WTC11 (cell line): Measurements from ENCODE around the gene OR5A2. TPM values are rescaled to one million over a fixed set of nuclear protein-coding genes. Genes with fewer than 3 reads are reported as not detected.

Experiments
- ATAC-seq: fragments of 200-7000 bp; cut with Tn5 transposase; 2 replicates; pipeline ENCODE4 v1.10.0; 2021; ENCODE audit warnings: mild to moderate bottlenecking, moderate library complexity
- CTCF ChIA-PET: fragments of 300-600 bp; sonication (Branson Sonifier 250); formaldehyde crosslinking; loops from one replicate; lab custom pipeline; 2021; ENCODE audit warnings: antibody characterized with exemption; lab: Charles Lee
- POLR2A ChIA-PET: fragments of 350-600 bp; sonication (Branson Sonifier 250); formaldehyde crosslinking; loops from one replicate; lab custom pipeline; 2021; ENCODE audit warnings: antibody characterized with exemption; lab: Charles Lee
- DNase-seq: peaks from one replicate; pipeline ENCODE4 v3.0.0; 2021; ENCODE audit warnings: low spot score
- H3K27ac Mint-ChIP-seq: 2 replicates; pipeline ENCODE4 v1.8.0; 2021; ENCODE audit warnings: mixed read lengths
- H3K27me3 Mint-ChIP-seq: 2 replicates; pipeline ENCODE4 v1.8.0; 2021; ENCODE audit warnings: low read depth, mild to moderate bottlenecking, moderate library complexity, mixed read lengths
- H3K36me3 Mint-ChIP-seq: 2 replicates; pipeline ENCODE4 v1.8.0; 2021; ENCODE audit warnings: mixed read lengths
- H3K4me1 Mint-ChIP-seq: 2 replicates; pipeline ENCODE4 v1.8.0; 2022; ENCODE audit warnings: mixed read lengths
- H3K4me3 Mint-ChIP-seq: 2 replicates; pipeline ENCODE4 v1.8.0; 2021; ENCODE audit warnings: mild to moderate bottlenecking, moderate library complexity, mixed read lengths
- H3K9me3 Mint-ChIP-seq: 2 replicates; pipeline ENCODE4 v1.8.0; 2021; ENCODE audit warnings: mixed read lengths
- CREB1 ChIP-seq: sonication (generic); formaldehyde crosslinking; IDR thresholded peaks from 2 replicates; pipeline ENCODE4 v1.8.0; 2023; ENCODE audit warnings: mild to moderate bottlenecking, missing genetic modification reagents
- FOXJ3 ChIP-seq: sonication (generic); formaldehyde crosslinking; IDR thresholded peaks from 2 replicates; pipeline ENCODE4 v1.9.0; 2021; ENCODE audit warnings: missing genetic modification reagents, mild to moderate bottlenecking, borderline replicate concordance
- FOXK1 ChIP-seq: sonication (generic); formaldehyde crosslinking; IDR thresholded peaks from 2 replicates; pipeline ENCODE4 v1.8.0; 2022; ENCODE audit warnings: mild to moderate bottlenecking, moderate library complexity, missing genetic modification reagents
- GRHL2 ChIP-seq: fragments of 250-450 bp; sonication (Bioruptor Pico); IDR thresholded peaks from 2 replicates; pipeline ENCODE4 v1.8.0; 2022; ENCODE audit warnings: mild to moderate bottlenecking, moderate library complexity; ENCODE audit not compliant: insufficient replicate concordance, severe bottlenecking
- JAZF1 ChIP-seq: fragments of 250-450 bp; sonication (Bioruptor Pico); IDR thresholded peaks from 2 replicates; pipeline ENCODE4 v1.9.0; 2021; ENCODE audit warnings: moderate library complexity, mild to moderate bottlenecking, inconsistent platforms
- NR3C1 ChIP-seq: sonication (generic); formaldehyde crosslinking; conservative IDR thresholded peaks from 2 replicates; pipeline ENCODE4 v1.8.1; 2023; ENCODE audit warnings: low read depth, mild to moderate bottlenecking, missing genetic modification reagents
- OVOL2 ChIP-seq: fragments of 250-450 bp; sonication (Bioruptor Pico); IDR thresholded peaks from 2 replicates; pipeline ENCODE4 v1.9.0; 2021; ENCODE audit warnings: mild to moderate bottlenecking, borderline replicate concordance
- RORB ChIP-seq: fragments of 250-450 bp; sonication (Bioruptor Pico); IDR thresholded peaks from 2 replicates; pipeline ENCODE4 v1.9.0; 2021; ENCODE audit warnings: mild to moderate bottlenecking
- SOX15 ChIP-seq: fragments of 250-450 bp; sonication (Bioruptor Pico); IDR thresholded peaks from 2 replicates; pipeline ENCODE4 v1.9.0; 2021; ENCODE audit warnings: mild to moderate bottlenecking
- TEAD1 ChIP-seq: sonication (generic); formaldehyde crosslinking; IDR thresholded peaks from 2 replicates; pipeline ENCODE4 v1.8.0; 2022; ENCODE audit warnings: mild to moderate bottlenecking, missing genetic modification reagents
- total RNA-seq: library from RNA; stranded (reverse); gene quantifications from 3 replicates; pipeline ENCODE4 v1.2.3, GENCODE V29; 2021
- TF ChIP-seq, protein P1 (sequence below): sonication (generic); formaldehyde crosslinking; IDR thresholded peaks from 2 replicates; pipeline ENCODE4 v1.8.1; 2023; ENCODE audit warnings: mild to moderate bottlenecking, missing genetic modification reagents, borderline replicate concordance
- TF ChIP-seq, protein P2 (sequence below): sonication (generic); formaldehyde crosslinking; IDR thresholded peaks from 2 replicates; pipeline ENCODE4 v1.8.0; 2023; ENCODE audit warnings: missing genetic modification reagents, mild to moderate bottlenecking, borderline replicate concordance
- TF ChIP-seq, protein P3 (sequence below): fragments of 250-450 bp; sonication (Bioruptor Pico); IDR thresholded peaks from 2 replicates; pipeline ENCODE4 v2.1.2; 2022; ENCODE audit warnings: mild to moderate bottlenecking, moderate library complexity
- TF ChIP-seq, protein P4 (sequence below): sonication (generic); formaldehyde crosslinking; IDR thresholded peaks from 2 replicates; pipeline ENCODE4 v1.8.0; 2023; ENCODE audit warnings: mild to moderate bottlenecking, missing genetic modification reagents
- TF ChIP-seq, protein P5 (sequence below): sonication (generic); formaldehyde crosslinking; IDR thresholded peaks from 2 replicates; pipeline ENCODE4 v1.8.0; 2022; ENCODE audit warnings: mild to moderate bottlenecking, missing genetic modification reagents
- TF ChIP-seq, protein P6 (sequence below): sonication (generic); formaldehyde crosslinking; IDR thresholded peaks from 2 replicates; pipeline ENCODE4 v1.8.1; 2022; ENCODE audit warnings: low read depth, mild to moderate bottlenecking, moderate library complexity, missing genetic modification reagents, borderline replicate concordance

OR5A2 gene
- total RNA-seq, 1 experiment from 2014 or later, result not detected

DNA sequence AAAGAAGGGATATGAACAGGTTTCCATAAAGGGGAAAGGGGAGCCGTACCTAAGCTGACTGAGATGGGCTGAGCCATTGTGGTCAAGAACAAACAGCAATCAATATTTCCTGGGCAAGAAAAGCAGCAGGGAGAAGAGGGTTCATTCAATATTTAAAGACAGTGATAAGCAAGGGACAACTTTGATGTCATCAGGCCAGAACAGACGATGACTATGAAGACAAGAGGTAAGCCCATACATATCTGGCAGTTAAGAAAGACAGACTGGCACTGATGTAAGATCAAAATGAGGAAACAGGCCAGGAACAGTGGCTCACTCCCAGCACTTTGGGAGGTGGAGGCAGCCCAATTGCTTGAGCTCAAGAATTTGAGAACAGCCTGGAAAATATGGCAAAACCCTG lies 2.4 kb downstream of the OR5A2 start:
- TF ChIP-seq, protein P1, sequence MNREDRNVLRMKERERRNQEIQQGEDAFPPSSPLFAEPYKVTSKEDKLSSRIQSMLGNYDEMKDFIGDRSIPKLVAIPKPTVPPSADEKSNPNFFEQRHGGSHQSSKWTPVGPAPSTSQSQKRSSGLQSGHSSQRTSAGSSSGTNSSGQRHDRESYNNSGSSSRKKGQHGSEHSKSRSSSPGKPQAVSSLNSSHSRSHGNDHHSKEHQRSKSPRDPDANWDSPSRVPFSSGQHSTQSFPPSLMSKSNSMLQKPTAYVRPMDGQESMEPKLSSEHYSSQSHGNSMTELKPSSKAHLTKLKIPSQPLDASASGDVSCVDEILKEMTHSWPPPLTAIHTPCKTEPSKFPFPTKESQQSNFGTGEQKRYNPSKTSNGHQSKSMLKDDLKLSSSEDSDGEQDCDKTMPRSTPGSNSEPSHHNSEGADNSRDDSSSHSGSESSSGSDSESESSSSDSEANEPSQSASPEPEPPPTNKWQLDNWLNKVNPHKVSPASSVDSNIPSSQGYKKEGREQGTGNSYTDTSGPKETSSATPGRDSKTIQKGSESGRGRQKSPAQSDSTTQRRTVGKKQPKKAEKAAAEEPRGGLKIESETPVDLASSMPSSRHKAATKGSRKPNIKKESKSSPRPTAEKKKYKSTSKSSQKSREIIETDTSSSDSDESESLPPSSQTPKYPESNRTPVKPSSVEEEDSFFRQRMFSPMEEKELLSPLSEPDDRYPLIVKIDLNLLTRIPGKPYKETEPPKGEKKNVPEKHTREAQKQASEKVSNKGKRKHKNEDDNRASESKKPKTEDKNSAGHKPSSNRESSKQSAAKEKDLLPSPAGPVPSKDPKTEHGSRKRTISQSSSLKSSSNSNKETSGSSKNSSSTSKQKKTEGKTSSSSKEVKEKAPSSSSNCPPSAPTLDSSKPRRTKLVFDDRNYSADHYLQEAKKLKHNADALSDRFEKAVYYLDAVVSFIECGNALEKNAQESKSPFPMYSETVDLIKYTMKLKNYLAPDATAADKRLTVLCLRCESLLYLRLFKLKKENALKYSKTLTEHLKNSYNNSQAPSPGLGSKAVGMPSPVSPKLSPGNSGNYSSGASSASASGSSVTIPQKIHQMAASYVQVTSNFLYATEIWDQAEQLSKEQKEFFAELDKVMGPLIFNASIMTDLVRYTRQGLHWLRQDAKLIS (CRISPR knock-in tag), result no peak
- no peak for TF ChIP-seq FOXJ3 (CRISPR knock-in tag)
- no peak for TF ChIP-seq SOX15 (CRISPR knock-in tag)
- TF ChIP-seq CREB1 (CRISPR knock-in tag), result no peak
- Mint-ChIP-seq H3K36me3 (no peaks in the 10 kb centered on the region), H3K4me3 (no peak overlapping the region), H3K9me3 (peaks cover 19% of the 10 kb centered on the region), H3K27ac (no peak overlapping the region), H3K4me1 (peaks cover 28% of the 10 kb centered on the region), H3K27me3 (no peaks in the 10 kb centered on the region)
- no peak for DNase-seq
- CTCF ChIA-PET, result no interaction called here
- POLR2A ChIA-PET, result no interaction called here
- ATAC-seq, result no peak

DNA sequence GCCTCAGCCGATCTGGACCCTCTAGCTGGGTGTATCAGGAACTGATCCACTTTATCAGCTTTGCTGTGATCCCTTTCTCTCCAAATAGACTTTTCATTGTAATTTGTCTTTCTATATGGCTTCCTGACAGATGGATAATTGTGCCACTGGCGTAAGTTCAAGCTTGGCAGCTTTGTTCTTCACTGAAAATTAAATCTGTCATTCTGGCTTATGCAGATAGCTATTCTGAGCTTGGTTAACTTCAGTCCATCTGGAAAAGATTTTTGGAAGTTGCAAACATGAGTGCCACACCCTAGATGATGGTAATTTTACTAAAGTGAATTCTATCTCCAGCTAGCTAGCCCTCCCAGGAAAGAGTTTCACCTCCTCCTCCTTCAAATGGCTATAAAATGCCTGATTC lies 8.1 kb downstream of the OR5A2 start:
- ChIA-PET CTCF (interaction anchor here (0.7 to 1.0 kb wide), 2 partner anchors 232 to 247 kb away, joined by 3 to 4 read pairs; partner anchors contain the start of gene DTX4), POLR2A (no interaction called here)
- no peak overlapping the region for H3K27ac Mint-ChIP-seq
- ATAC-seq, result no peak
- H3K27me3 Mint-ChIP-seq, result no peaks in the 10 kb centered on the region
- no peak for TF ChIP-seq NR3C1 (CRISPR knock-in tag)
- no peak for TF ChIP-seq RORB (CRISPR knock-in tag)
- TF ChIP-seq OVOL2 (CRISPR knock-in tag), result no peak
- TF ChIP-seq CREB1 (CRISPR knock-in tag), result no peak
- TF ChIP-seq, protein P2, sequence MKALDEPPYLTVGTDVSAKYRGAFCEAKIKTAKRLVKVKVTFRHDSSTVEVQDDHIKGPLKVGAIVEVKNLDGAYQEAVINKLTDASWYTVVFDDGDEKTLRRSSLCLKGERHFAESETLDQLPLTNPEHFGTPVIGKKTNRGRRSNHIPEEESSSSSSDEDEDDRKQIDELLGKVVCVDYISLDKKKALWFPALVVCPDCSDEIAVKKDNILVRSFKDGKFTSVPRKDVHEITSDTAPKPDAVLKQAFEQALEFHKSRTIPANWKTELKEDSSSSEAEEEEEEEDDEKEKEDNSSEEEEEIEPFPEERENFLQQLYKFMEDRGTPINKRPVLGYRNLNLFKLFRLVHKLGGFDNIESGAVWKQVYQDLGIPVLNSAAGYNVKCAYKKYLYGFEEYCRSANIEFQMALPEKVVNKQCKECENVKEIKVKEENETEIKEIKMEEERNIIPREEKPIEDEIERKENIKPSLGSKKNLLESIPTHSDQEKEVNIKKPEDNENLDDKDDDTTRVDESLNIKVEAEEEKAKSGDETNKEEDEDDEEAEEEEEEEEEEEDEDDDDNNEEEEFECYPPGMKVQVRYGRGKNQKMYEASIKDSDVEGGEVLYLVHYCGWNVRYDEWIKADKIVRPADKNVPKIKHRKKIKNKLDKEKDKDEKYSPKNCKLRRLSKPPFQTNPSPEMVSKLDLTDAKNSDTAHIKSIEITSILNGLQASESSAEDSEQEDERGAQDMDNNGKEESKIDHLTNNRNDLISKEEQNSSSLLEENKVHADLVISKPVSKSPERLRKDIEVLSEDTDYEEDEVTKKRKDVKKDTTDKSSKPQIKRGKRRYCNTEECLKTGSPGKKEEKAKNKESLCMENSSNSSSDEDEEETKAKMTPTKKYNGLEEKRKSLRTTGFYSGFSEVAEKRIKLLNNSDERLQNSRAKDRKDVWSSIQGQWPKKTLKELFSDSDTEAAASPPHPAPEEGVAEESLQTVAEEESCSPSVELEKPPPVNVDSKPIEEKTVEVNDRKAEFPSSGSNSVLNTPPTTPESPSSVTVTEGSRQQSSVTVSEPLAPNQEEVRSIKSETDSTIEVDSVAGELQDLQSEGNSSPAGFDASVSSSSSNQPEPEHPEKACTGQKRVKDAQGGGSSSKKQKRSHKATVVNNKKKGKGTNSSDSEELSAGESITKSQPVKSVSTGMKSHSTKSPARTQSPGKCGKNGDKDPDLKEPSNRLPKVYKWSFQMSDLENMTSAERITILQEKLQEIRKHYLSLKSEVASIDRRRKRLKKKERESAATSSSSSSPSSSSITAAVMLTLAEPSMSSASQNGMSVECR (CRISPR knock-in tag), result no peak
- TF ChIP-seq TEAD1 (CRISPR knock-in tag), result no peak
- no peak for TF ChIP-seq GRHL2 (CRISPR knock-in tag)
- TF ChIP-seq, protein P3, sequence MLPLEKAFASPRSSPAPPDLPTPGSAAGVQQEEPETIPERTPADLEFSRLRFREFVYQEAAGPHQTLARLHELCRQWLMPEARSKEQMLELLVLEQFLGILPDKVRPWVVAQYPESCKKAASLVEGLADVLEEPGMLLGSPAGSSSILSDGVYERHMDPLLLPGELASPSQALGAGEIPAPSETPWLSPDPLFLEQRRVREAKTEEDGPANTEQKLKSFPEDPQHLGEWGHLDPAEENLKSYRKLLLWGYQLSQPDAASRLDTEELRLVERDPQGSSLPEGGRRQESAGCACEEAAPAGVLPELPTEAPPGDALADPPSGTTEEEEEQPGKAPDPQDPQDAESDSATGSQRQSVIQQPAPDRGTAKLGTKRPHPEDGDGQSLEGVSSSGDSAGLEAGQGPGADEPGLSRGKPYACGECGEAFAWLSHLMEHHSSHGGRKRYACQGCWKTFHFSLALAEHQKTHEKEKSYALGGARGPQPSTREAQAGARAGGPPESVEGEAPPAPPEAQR (CRISPR knock-in tag), result no peak
- TF ChIP-seq JAZF1 (CRISPR knock-in tag), result no peak
- TF ChIP-seq FOXK1 (CRISPR knock-in tag), result no peak
- TF ChIP-seq, protein P4, sequence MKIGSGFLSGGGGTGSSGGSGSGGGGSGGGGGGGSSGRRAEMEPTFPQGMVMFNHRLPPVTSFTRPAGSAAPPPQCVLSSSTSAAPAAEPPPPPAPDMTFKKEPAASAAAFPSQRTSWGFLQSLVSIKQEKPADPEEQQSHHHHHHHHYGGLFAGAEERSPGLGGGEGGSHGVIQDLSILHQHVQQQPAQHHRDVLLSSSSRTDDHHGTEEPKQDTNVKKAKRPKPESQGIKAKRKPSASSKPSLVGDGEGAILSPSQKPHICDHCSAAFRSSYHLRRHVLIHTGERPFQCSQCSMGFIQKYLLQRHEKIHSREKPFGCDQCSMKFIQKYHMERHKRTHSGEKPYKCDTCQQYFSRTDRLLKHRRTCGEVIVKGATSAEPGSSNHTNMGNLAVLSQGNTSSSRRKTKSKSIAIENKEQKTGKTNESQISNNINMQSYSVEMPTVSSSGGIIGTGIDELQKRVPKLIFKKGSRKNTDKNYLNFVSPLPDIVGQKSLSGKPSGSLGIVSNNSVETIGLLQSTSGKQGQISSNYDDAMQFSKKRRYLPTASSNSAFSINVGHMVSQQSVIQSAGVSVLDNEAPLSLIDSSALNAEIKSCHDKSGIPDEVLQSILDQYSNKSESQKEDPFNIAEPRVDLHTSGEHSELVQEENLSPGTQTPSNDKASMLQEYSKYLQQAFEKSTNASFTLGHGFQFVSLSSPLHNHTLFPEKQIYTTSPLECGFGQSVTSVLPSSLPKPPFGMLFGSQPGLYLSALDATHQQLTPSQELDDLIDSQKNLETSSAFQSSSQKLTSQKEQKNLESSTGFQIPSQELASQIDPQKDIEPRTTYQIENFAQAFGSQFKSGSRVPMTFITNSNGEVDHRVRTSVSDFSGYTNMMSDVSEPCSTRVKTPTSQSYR (CRISPR knock-in tag), result no peak
- TF ChIP-seq, protein P5, sequence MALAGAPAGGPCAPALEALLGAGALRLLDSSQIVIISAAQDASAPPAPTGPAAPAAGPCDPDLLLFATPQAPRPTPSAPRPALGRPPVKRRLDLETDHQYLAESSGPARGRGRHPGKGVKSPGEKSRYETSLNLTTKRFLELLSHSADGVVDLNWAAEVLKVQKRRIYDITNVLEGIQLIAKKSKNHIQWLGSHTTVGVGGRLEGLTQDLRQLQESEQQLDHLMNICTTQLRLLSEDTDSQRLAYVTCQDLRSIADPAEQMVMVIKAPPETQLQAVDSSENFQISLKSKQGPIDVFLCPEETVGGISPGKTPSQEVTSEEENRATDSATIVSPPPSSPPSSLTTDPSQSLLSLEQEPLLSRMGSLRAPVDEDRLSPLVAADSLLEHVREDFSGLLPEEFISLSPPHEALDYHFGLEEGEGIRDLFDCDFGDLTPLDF (CRISPR knock-in tag), result no peak
- TF ChIP-seq, protein P6, sequence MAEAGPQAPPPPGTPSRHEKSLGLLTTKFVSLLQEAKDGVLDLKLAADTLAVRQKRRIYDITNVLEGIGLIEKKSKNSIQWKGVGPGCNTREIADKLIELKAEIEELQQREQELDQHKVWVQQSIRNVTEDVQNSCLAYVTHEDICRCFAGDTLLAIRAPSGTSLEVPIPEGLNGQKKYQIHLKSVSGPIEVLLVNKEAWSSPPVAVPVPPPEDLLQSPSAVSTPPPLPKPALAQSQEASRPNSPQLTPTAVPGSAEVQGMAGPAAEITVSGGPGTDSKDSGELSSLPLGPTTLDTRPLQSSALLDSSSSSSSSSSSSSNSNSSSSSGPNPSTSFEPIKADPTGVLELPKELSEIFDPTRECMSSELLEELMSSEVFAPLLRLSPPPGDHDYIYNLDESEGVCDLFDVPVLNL (CRISPR knock-in tag), result no peak
- no peaks in the 10 kb centered on the region for H3K4me1 Mint-ChIP-seq
- H3K4me3 Mint-ChIP-seq, result no peak overlapping the region
- H3K36me3 Mint-ChIP-seq, result no peaks in the 10 kb centered on the region
- DNase-seq, result no peak
- H3K9me3 Mint-ChIP-seq, result peaks cover 31% of the 10 kb centered on the region
